Fibroblast of mammary gland (primary cell): Measurements from ENCODE around the gene SARS1.
"Not testable (repeated sequence)": the region's sequence is repeated elsewhere in the genome, so short reads cannot be mapped to it uniquely, and the experiment has no call there.

ENCODE experiments used
- DNase-seq: peaks from one replicate; pipeline ENCODE4 v3.0.0-alpha.2; 2010; ENCODE audit warnings: low read depth
- H3K4me3 ChIP-seq: 2 replicates; pipeline ENCODE4 v1.5.1; 2011; ENCODE audit warnings: low read depth, mild to moderate bottlenecking, low read length, moderate library complexity; ENCODE audit not compliant: control insufficient read depth
- CTCF ChIP-seq: conservative IDR thresholded peaks from 2 replicates; pipeline ENCODE4 v1.5.1; 2011; ENCODE audit warnings: low read depth, low read length, inconsistent platforms; ENCODE audit not compliant: control insufficient read depth, insufficient read depth

The SARS1 gene

GRCh38 chr1:109213824-109214693, at the start of gene SARS1:
SARS1 (plus strand) TSS chr1:109213918; CDS start chr1:109213993, 75 bp downstream.
- H3K4me3 ChIP-seq: peak within 1 kb of the TSS; percentile 99
- peak; percentile 70 for DNase-seq
- TF ChIP-seq CTCF: no peak

GRCh38 chr1:109164538-109164937, 49.2 kb upstream of the SARS1 start:
- no peak for DNase-seq
- TF ChIP-seq CTCF: no peak
- H3K4me3 ChIP-seq: no peak overlapping the region

- no peak for TF ChIP-seq CTCF
- no peak overlapping the region for H3K4me3 ChIP-seq
- no peak for DNase-seq
Measured at GRCh38 chr1:109167001-109167506, 46.7 kb upstream of the SARS1 start.

- TF ChIP-seq CTCF: no peak
- H3K4me3 ChIP-seq: no peak overlapping the region
- no peak for DNase-seq
Measured at GRCh38 chr1:109170035-109170764, 43.5 kb upstream of the SARS1 start.

GRCh38 chr1:109171646-109172045, 42.1 kb upstream of the SARS1 start:
- TF ChIP-seq CTCF: no peak

GRCh38 chr1:109176349-109176748, 37.4 kb upstream of the SARS1 start:
- not testable (repeated sequence) for DNase-seq, H3K4me3 ChIP-seq

More at GRCh38 chr1:109171646-109172045, 42.1 kb upstream of the SARS1 start:
- H3K4me3 ChIP-seq: no peak overlapping the region
- DNase-seq: no peak

- not testable (repeated sequence) for H3K4me3 ChIP-seq, DNase-seq
Measured at GRCh38 chr1:109180715-109181084, 33.0 kb upstream of the SARS1 start.
